ENCODE data around the gene PODNL1.

- TF ChIP-seq CTCF (IDR thresholded peaks at IDR 0.05) = no peak
- TF ChIP-seq POLR2A (IDR thresholded peaks at IDR 0.05) = no peak
Measured at GRCh38 chr19:13963603-13964105, 25.4 kb upstream of the PODNL1 start.

All from right lobe of liver (tissue), 4 donors.